K562 (cell line): ENCODE results near the gene ZNF609. TPM values are rescaled to one million over a fixed set of nuclear protein-coding genes. Genes with fewer than 3 reads are reported as not detected.

Experiments used
- ATF3 ChIP-seq, 2 experiments: fragments of 450-650 bp in 1 of 2; sonication (generic) in 1 of 2; formaldehyde crosslinking in 1 of 2; IDR thresholded peaks in 1 of 2; conservative IDR thresholded peaks in 1 of 2; 2 replicates each; pipeline versions ENCODE4 v1.6.1 to v1.8.1; 2016 to 2023; ENCODE audit warnings: mild to moderate bottlenecking in 2 of 2, moderate library complexity in 2 of 2, inconsistent platforms in 1 of 2, missing genetic modification reagents in 1 of 2
- BCLAF1 ChIP-seq, 2 experiments: fragments of 450-650 bp in 1 of 2; IDR thresholded peaks; 2 replicates each; pipeline ENCODE4 v1.6.1; 2011 to 2017; ENCODE audit warnings: low read depth in 2 of 2, antibody characterized with exemption in 1 of 2, borderline replicate concordance in 1 of 2, low read length in 1 of 2, mild to moderate bottlenecking in 1 of 2, mixed read lengths in 1 of 2; ENCODE audit not compliant: control insufficient read depth in 1 of 2
- FOXJ3 ChIP-seq: sonication (generic); formaldehyde crosslinking; IDR thresholded peaks from 2 replicates; pipeline ENCODE4 v1.4.0; 2020; ENCODE audit warnings: mild to moderate bottlenecking, missing genetic modification reagents
- FOXK1 ChIP-seq: sonication (generic); formaldehyde crosslinking; IDR thresholded peaks from 2 replicates; pipeline ENCODE4 v1.8.0; 2022; ENCODE audit warnings: missing genetic modification reagents, mild to moderate bottlenecking, borderline replicate concordance
- HOMEZ ChIP-seq: fragments of 250-450 bp; sonication (Bioruptor Pico); IDR thresholded peaks from 2 replicates; pipeline ENCODE4 v1.4.0; 2020; ENCODE audit warnings: mild to moderate bottlenecking, moderate library complexity
- NR2F6 ChIP-seq: fragments of 450-650 bp; formaldehyde crosslinking; IDR thresholded peaks from 2 replicates; pipeline ENCODE4 v1.4.0; 2020; ENCODE audit warnings: mild to moderate bottlenecking
- PHF21A ChIP-seq: fragments of 450-650 bp; IDR thresholded peaks from 2 replicates; pipeline ENCODE4 v1.6.1; 2017; ENCODE audit warnings: low read depth, borderline replicate concordance
- PHF8 ChIP-seq: fragments of 200-600 bp; sonication (generic); IDR thresholded peaks from 2 replicates; pipeline ENCODE4 v1.6.1; 2012; ENCODE audit warnings: mixed run types, mild to moderate bottlenecking, inconsistent platforms, low read length, moderate library complexity, borderline replicate concordance
- PRDM10 ChIP-seq: fragments of 450-650 bp; IDR thresholded peaks from 2 replicates; pipeline ENCODE4 v1.6.1; 2018; ENCODE audit not compliant: partially characterized antibody
- USF1 ChIP-seq: sonication (generic); formaldehyde crosslinking; IDR thresholded peaks from 2 replicates; pipeline ENCODE4 v1.9.0; 2022; ENCODE audit warnings: mild to moderate bottlenecking, missing genetic modification reagents
- ZBTB2 ChIP-seq: fragments of 450-650 bp; IDR thresholded peaks from 2 replicates; pipeline ENCODE4 v1.6.1; 2016; ENCODE audit warnings: antibody characterized with exemption
- ZNF224 ChIP-seq: sonication (generic); formaldehyde crosslinking; IDR thresholded peaks from 2 replicates; pipeline ENCODE4 v1.8.0; 2022; ENCODE audit warnings: mild to moderate bottlenecking, missing genetic modification reagents
- ZNF347 ChIP-seq: fragments of 450-650 bp; formaldehyde crosslinking; IDR thresholded peaks from 2 replicates; pipeline ENCODE4 v1.4.0; 2020; ENCODE audit warnings: low read depth, mild to moderate bottlenecking, moderate library complexity
- ZNF76 ChIP-seq: fragments of 250-450 bp; sonication (Bioruptor Pico); IDR thresholded peaks from 2 replicates; pipeline ENCODE4 v1.4.0; 2020; ENCODE audit warnings: mild to moderate bottlenecking, moderate library complexity, borderline replicate concordance
- polyA plus RNA-seq, 8 experiments: library from polyadenylated mRNA; depleted of rRNA in 4 of 8; stranded (reverse) in 5 of 8; unstranded in 3 of 8; fragments of >200 nt; fragmentation: Nextera tagmentation in 2 of 8; fragmentation: Illumina TruSeq in 1 of 8; extraction: Ambion mirVana in 2 of 8; extraction: Trizol in 1 of 8; gene quantifications; 2 replicates each; pipeline versions ENCODE4 v1.2.1 to v1.2.3, GENCODE V29; 2011 to 2014; ENCODE audit warnings: inconsistent platforms in 1 of 8, missing spikeins in 1 of 8
- total RNA-seq, 7 experiments: library from RNA; depleted of rRNA in 6 of 7; stranded (reverse); fragments of >200 nt in 6 of 7; fragmentation: Illumina TruSeq in 2 of 7; extraction: Trizol in 2 of 7; gene quantifications; 2 replicates each; pipeline versions ENCODE4 v1.2.1 to v1.2.3, GENCODE V29; 2011 to 2021; ENCODE audit warnings: low replicate concordance in 1 of 7

ZNF609 gene
- total and polyA plus RNA-seq, 9 of the 15 experiments (the other 6 are each of a cell fraction or from before 2014, with no cell fraction given) = 3.0 to 38.7 (median 17.8) TPM

GRCh38 chr15:64695561-64695992, 235.2 kb downstream of the ZNF609 start (continued):
- TF ChIP-seq ZNF224 (CRISPR knock-in tag) (no peak), FOXJ3 (CRISPR knock-in tag) (no peak), ZNF347 (CRISPR knock-in tag) (no peak), USF1 (CRISPR knock-in tag) (no peak), NR2F6 (CRISPR knock-in tag) (no peak), BCLAF1 (IDR thresholded peaks at IDR 0.05; ENCODE audit: borderline replicate concordance in 1 of 2, control insufficient read depth in 1 of 2, low read depth in 2 of 2, low read length in 1 of 2) (no peak), ZNF76 (CRISPR knock-in tag) (no peak), FOXK1 (CRISPR knock-in tag) (no peak), PHF8 (no peak), ZBTB2 (peak; percentile 59; the same call in 1 of the 2 replicates), PHF21A (peak; percentile 91; the same call in 1 of the 2 replicates), ATF3 (IDR thresholded peaks at IDR 0.05) (peak; percentile 44; the same call in 1 of the 2 replicates), ATF3 (CRISPR knock-in tag; conservative IDR thresholded peaks at IDR 0.05) (no peak), HOMEZ (no peak), PRDM10 (peak; percentile 67)
